GM21723 (cell line): ENCODE data around the gene OR5K3.

Experiments used
- ATAC-seq: cut with Tn5 transposase; IDR thresholded peaks from one replicate; pipeline ENCODE4 v1.9.1; 2021; ENCODE audit warnings: mild to moderate bottlenecking, moderate library complexity; ENCODE audit not compliant: unreplicated experiment

Gene OR5K3

GRCh38 chr3:98432575-98432974, 42.1 kb downstream of the OR5K3 start:
- no peak for ATAC-seq

GRCh38 chr3:98433764-98434163, 43.3 kb downstream of the OR5K3 start:
- no peak for ATAC-seq

GRCh38 chr3:98434412-98434811, 43.9 kb downstream of the OR5K3 start:
- ATAC-seq: no peak

DNA sequence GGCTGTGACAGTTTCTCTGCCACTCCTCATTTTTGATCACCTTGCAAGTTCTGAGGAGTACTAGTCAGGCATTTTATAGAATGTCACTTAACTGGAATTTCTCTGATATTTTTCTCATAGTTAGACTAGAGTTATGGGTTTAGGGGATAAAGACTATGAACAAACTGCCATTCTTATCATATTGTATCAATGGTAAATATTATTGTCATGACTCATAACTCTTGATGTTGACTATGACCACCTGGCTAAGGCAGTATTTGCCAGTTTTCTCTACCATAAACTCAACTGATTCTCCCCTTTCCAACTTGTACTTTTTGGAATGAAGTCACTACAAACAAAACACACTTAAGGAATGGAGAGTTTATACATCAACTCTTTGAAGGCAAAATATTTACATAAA, 49.8 kb downstream of the OR5K3 start:
- ATAC-seq: no peak
